HG03060 (cell line): Measurements from ENCODE around the gene RNF217.
"Not testable (repeated sequence)": the region's sequence is repeated elsewhere in the genome, so short reads cannot be mapped to it uniquely, and the experiment has no call there.

ENCODE experiments used
- ATAC-seq: cut with Tn5 transposase; IDR thresholded peaks from one replicate; pipeline ENCODE4 v1.9.1; 2021; ENCODE audit warnings: low read depth, moderate number of reproducible peaks; ENCODE audit not compliant: unreplicated experiment

Gene RNF217

DNA sequence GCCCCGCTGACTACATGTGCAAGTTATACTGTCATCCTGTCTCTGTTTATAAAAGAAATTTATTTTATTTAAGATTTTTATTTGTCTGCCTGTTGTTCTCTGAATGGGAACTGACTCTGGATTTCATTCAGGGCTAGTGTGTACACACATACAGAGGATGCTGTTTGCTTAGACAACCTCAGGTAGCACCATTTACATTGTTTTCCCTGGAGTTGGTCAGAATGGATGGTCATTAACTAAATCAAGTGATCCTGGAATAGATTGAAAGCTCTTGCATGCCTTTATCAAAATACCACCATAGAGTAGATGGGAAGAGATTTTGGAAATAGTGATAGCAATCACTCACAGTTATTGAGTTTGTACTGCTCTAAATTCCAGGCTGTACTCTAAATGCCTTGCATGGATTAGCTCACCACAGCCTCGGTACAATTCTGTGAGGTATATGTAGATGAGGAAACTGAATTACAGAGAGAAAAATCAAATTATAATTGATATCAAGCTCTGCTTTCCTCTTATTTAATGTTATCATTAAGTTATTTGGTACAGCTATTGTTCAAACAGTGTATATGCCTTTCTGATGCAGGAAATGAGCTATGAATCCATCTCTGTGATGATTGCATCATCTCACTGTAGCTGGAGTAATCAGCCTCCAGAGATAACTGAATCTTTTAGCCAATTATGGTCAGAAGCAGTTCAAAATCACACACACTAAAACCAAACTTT lies 51.9 kb downstream of the RNF217 start:
- no peak for ATAC-seq

DNA sequence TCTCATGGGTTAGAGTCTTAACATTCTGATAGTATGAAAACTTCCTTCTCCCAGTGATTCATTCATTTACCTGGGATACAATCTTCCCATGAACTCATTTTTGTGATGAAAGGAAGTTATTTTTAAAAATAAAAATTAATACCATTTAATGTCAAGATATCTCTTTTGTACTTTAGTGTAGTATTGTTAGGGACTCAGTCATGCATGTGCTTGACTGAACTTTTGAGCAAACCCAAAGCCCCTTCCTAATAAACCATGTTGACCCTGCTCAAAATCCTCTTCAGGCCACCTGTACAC lies 52.4 kb downstream of the RNF217 start:
- no peak for ATAC-seq

DNA sequence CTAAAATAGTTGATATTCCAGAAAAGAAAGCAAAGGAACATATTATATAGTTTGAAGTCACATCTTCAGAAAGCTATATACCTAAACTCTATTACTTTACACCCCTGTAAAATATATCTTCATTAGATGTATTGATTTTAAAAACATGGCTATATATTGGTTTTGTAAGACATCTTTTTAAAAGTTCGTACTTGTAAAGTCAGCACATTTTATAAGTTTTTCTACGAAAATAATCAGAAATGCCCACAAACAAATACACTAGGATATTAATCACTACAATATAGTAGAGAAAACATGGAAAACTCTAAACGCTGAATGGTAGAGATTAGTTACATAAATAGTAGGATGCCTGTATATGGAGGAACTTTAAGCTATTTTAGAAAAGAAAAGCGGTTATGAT lies 52.9 kb downstream of the RNF217 start:
- ATAC-seq = no peak

DNA sequence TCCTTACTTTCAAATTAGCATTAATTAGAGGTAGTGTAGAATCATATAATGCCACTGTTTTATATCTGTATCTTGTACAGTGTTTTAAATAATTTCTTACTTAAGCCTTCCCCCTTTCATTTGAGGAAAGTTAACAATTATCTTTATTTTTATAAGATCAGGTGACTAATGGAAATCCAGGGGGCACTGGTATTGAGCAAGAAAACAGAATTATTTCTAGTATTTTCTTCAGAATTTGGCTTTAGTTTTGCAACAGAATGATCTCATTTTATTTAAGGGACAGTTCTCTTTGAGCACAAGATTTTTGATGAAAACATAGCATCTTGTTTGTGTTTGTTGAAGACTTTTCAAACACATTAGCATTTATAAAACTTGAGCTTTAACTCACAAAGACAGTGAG lies 55.9 kb downstream of the RNF217 start:
- ATAC-seq = no peak

DNA sequence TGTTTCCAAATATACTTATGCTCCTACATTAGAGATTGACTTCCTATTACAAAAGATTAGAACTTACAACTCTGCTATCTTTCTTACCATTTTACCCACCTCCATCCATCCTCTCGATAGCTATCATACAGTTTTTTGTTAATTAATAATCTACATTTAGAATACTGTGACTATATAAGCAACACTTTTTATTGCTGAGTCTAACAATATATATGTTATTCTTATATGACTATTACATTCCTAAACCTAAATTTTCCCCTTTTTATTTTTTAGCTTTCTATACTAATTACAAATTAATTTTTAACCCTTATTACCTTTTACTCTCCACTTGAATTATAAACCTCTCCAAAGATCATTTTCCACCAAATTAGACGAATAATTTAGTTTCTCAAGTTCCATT lies 57.0 kb downstream of the RNF217 start:
- ATAC-seq = no peak

DNA sequence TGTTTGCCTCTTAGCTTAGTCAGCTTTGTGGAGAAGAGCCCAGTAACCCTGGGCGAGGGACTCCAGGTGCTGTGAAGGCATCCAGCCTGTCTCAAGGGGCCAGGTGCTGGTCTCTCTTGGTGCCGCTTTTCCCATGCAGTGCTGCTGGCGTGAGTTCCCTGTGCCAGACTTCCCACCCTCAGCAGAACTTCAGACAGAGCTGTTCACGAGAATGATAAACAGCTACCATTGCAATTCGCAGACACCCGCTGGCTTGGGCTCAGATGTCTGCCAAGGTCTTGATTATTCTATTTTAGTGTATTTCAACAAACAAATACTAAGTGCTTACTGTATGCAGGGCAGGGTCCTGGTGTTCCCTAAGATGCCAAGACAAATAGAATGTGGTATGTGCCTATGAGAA lies 57.7 kb downstream of the RNF217 start:
- ATAC-seq = no peak

DNA sequence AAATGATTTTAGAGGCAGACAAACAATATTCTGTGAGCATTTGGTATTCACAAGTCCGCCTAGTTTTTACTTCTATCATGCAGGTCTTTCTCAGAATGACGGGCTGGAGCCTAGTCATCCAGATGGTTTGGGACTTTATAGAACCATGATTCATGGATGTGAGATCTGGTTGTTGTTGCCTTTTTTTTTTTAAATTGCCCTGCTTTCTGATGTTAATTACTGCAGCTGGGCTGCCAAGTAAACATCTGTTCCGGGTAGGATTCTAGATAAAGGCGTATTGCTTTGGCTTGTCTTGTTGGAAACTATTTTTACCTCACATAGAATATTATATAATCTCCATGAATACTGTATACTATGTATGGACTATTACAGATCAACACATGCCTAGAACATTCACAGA lies 58.1 kb downstream of the RNF217 start:
- no peak for ATAC-seq

DNA sequence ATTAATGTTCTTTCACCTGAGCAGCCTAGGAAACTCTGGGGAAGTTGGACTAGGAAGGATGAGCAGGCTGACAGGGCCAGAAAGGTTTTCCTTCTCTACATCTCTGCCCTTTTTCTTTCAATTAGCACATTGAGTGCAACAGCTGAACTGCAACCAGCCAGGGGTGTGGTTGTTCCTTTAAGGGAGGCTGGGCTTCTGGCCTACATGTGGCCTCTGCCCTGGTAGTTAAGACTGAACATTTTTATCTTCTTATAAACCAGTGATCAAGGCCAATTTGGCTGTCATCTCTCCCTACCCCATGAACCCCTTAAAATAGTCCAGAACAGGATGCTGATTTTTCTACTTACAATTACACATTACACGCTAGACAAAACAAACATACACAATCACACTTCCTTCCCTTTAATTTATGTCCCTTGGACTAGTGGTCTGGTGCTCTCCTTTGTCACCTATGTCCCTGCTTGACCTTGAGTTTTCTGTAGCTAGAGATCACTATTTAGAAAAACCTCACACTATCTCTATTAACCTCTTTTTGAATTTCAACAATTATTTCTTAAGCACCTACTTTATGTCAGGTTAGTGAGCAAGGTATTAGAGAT lies 60.3 kb downstream of the RNF217 start:
- no peak for ATAC-seq

DNA sequence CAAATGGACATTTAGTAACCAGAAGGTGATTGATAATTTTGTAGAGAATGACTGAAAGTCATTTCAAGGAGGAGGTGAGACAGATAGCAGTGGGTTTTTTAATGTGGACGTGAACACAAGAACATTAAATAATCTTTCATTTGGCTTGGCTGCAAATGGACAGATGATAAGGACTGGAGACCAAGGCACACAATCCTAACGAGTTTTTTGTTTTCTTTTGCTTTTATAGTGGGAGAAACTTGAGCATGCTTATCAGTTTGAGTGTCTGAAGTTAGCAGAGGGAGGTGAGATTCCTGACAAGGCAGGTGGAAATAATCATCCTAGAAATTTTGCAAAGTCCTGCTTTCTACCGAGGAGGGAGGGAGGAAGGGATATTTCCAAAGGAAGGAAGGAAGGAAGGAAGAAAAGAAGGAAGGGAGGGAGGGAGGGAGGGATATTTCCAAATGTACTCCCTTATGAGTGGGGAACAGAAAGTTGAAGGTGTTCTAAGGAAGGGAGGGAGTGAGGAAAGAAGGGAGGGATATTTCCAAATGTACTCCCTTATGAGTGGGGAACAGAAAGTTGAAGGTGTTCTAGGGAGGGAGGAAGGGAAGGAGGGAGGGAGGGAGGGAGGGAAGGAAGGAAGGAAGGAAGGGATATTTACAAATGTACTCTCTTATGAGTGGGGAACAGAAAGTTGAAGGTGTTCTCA lies 63.1 kb downstream of the RNF217 start:
- ATAC-seq = no peak

DNA sequence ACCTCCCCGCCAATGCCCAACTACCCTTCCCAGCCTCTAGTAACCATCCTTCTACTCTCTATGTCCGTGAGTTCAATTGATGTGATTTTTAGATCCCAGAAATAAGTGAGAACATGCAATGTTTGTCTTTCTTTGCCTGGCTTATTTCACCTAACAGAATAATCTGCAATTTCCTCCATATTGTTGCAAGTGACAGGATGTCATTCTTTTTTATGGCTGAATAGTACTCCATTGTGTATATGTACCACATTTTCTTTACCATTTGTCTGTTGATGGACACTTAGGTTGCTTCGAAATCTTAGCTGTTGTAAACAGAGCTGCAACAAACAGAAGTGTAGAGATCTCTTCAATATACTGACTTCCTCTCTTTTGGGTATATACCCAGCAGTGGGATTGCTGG lies 65.0 kb downstream of the RNF217 start:
- no peak for ATAC-seq

DNA sequence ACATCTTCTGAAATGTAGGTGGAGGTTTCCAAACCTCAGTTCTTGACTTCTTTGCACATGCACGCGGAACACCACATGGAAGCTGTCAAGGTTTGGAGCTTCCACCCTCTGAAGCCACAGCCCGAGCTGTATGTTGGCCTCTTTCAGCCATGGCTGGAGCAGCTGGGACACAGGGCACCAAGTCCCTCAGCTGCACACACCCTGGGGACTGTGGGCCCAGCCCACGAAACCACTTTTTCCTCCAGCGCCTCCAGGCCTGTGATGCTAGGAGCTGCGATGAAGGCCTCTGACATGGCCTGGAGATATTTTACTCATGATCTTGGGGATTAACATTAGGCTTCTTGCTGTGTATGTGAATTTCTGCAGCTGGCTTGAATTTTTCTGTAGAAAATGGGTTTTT lies 68.7 kb downstream of the RNF217 start:
- ATAC-seq = no peak

DNA sequence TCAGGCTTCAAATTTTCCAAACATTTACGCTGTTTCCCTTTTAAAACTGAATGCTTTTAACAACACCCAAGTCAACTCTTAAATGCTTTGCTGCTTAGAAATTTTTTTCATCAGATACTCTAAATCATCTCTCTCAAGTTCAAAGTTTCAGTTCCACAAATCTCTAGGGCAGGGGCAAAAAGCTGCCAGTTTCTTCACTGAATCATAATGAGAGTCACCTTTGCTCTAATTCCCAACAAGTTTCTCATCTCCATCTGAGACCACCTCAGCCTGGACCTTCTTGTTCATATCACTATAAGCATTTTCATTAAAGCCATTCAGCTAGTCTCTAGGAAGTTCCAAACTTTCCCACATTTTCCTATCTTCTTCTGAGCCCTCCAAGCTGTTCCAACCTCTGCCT lies 69.1 kb downstream of the RNF217 start:
- ATAC-seq = no peak

DNA sequence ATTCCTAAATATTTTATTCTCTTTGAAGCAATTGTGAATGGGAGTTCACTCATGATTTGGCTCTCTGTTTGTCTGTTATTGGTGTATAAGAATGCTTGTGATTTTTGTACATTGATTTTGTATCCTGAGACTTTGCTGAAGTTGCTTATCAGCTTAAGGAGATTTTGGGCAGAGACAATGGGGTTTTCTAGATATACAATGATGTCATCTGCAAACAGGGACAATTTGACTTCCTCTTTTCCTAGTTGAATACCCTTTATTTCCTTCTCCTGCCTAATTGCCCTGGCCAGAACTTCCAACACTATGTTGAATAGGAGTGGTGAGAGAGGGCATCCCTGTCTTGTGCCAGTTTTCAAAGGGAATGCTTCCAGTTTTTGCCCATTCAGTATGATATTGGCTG lies 72.7 kb downstream of the RNF217 start:
- ATAC-seq = not testable (repeated sequence)

DNA sequence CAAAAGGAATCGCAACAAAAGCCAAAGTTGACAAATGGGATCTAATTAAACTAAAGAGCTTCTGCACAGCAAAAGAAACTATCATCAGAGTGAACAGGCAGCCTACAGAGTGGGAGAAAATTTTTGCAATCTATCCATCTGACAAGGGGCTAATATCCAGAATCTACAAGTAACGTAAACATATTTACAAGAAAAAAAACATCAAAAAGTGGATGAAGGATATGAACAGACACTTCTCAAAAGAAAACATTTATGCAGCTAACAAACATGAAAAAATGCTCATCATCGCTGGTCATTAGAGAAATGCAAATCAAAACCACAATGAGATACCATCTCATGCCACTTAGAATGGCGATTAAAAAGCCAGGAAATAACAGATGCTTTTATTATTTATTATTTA lies 74.2 kb downstream of the RNF217 start:
- not testable (repeated sequence) for ATAC-seq

DNA sequence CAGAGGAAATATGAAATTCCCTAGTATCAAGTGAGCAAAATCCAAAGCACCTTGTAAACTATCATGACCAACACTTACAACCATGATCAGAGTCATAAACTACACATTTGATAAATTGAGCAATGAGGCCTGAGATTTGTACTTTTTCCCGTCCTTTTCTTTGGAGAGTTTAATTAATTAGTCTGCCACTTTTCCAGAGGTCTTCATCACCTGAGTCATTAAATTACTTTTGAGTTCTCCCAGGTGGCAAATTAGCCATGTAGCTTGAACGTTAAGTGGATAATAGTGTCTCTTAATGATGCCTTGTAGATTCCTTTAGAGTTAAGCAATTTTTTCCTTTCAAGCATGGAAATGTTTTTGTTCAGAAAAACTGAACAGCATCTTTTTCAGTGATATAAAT lies 75.6 kb downstream of the RNF217 start:
- no peak for ATAC-seq

DNA sequence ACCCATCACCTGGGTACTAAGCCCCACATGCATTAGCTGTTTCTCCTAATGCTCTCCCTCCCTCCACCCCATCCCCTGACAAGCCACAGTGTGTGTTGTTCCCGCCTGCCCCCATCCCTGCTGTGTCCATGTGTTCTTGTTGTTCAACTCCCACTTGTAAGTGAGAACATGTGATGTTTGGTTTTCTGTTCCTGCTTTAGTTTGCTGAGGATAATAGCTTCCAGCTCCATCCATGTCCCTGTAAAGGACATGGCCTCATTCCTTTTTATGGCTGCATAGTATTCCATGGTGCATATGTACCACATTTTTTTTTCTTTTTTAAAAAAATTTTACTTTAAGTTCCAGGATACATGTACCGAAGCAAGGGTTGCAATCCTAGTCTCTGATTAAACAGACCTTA lies 76.7 kb downstream of the RNF217 start:
- ATAC-seq = no peak

DNA sequence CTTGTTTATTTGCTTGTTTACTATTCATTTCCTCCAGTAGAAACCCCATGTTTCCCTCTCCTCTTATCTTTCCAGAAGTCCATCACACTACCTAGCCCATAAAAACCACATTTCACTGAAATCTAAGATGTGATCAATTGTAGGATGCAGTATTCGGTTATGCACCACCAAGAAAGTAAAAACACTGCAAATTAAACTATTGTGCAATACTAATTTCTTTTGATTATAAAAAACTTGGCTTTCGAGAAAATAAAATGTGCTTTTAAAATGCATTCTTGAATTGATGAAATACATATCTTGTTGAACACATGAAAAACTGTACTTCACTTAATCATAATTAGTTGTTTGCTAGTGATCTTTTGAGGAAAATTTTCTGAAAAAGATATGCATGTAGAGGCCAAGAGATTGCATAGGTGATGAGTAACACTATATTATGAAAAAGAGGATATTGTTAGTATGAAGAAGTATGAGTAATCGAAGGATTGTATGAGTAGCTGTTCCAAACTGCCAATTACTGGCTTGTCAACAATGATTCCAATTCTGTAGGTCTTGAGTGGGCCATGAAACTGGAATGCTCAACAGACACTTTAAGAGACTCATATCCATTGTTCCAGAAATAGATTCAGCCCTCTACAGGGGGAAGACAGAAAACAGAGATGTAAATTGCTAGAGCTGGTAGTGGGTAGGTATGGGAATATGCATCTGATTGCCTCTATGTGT lies 79.7 kb downstream of the RNF217 start:
- ATAC-seq = no peak

DNA sequence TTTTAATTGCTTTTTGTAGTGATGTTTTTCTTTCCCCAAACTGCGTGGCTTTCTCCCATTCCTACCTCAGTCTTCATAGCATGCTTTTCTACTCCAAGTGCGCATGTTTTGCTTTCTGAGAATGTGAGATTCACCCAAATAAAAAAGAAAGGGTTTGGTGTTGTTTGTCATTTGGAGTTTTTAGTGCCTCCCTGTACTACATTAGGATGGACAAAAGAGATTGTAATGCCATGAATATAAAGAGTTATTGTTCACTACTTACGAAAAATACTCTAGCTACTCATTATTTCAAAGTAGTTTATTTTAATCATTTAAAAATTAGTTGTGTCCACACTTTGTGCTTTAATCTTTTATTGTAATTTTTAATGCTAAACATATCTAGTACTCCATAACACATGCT lies 81.8 kb downstream of the RNF217 start:
- no peak for ATAC-seq

DNA sequence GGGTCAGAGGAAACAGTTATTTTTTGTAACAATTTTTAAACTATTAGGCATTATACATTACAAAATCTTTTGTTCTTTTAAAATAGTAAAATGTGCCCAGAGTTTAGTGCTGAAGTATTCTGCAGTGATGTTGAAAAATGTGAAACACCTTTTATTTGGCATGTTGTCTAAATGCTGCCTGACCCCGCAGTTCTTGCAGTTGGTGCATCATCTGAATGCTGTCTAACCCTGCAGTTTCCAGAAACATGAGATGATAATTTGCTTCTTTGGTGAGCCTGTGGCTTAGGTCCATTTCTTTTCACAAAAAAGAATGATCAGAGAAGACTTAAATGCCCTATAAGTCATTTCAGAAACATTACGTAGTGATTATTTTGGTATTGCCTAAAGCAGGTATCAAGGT lies 82.4 kb downstream of the RNF217 start:
- ATAC-seq = no peak

DNA sequence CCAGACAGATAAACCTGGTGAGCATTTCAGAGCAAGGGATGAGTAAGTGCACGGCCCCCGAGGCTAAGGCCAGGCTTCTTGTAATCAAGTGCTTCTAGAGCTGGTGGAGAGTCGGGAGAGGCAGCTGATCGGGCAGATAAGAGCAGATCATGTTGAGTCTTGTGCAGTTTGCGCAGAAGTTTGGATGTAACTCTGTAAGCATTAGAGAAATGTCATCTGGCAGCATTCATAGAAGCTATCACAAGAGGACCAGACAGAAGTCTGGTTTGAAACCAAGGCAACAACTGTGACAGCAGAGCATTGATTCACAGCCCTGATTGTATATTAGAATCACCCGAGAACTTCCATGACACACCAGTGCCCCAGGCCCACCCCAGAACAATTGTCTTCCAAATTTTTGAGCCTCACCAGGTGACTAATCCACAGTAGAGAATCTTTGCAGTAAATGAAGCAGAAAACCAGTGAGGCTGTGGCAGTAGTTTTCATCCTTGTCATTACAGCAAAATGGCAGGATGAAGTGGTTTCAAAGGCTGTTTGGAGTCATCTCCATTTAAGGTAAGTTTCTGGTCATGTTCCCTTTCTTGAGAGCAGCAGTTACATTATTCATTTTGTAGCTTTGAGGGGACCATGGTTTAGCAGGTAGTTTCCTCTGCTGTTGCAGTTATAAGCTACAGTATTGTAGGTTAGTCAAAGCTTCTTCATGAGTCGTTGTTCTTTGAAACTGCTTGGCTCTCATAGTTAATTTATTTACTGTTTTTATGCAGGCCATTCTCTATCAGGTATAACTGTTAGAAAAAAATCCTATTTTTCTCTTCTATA lies 84.1 kb downstream of the RNF217 start:
- no peak for ATAC-seq

DNA sequence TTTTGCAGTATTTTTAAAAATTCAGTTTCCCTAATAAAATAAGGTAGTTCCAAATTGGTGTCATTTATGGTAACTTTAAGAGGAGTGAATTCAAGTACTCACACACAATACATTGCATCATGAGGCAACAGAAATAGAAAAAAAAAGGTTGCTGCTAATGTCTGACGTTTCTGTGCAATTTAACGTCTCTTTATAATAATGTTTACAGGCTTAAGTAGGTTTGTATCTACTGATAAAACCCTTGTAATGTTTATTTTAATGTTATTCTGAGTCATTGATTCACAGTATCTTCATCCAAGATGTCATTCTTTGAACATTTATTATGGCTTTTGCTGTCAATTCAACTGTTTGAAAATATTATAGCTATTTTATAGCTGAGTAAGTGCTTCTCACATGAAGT lies 86.0 kb downstream of the RNF217 start:
- ATAC-seq = no peak
